K562 (cell line): ENCODE data around the gene SPRTN. TPM values are rescaled to one million over a fixed set of nuclear protein-coding genes. Genes with fewer than 3 reads are reported as not detected.

Source experiments
- CXXC5 ChIP-seq: fragments of 250-450 bp; sonication (Bioruptor Pico); IDR thresholded peaks from 2 replicates; pipeline ENCODE4 v1.8.0; 2022; ENCODE audit warnings: inconsistent platforms, mild to moderate bottlenecking, moderate library complexity
- ELF2 ChIP-seq: fragments of 250-450 bp; sonication (Bioruptor Pico); IDR thresholded peaks from 2 replicates; pipeline ENCODE4 v1.5.0; 2021; ENCODE audit warnings: mild to moderate bottlenecking
- GTF2A2 ChIP-seq: IDR thresholded peaks from 2 replicates; pipeline ENCODE4 v1.6.1; 2016; ENCODE audit warnings: mild to moderate bottlenecking, missing genetic modification characterization, missing compliant biosample characterization
- MEF2A ChIP-seq: IDR thresholded peaks from 2 replicates; pipeline ENCODE4 v1.6.1; 2011; ENCODE audit warnings: low read depth, mild to moderate bottlenecking, low read length, moderate library complexity; ENCODE audit not compliant: control insufficient read depth
- POU5F1 ChIP-seq: fragments of 150-350 bp; IDR thresholded peaks from 2 replicates; pipeline ENCODE4 v1.6.1; 2014; ENCODE audit warnings: borderline replicate concordance, low read length, low read depth, mild to moderate bottlenecking; ENCODE audit not compliant: partially characterized antibody
- RBM17 ChIP-seq: fragments of 200-400 bp; formaldehyde crosslinking; IDR thresholded peaks from 2 replicates; pipeline ENCODE4 v1.6.1; 2017; ENCODE audit warnings: low read depth, mild to moderate bottlenecking, low read length, borderline replicate concordance
- RFX7 ChIP-seq: fragments of 250-450 bp; sonication (Bioruptor Pico); IDR thresholded peaks from 2 replicates; pipeline ENCODE4 v1.5.1; 2021; ENCODE audit warnings: mild to moderate bottlenecking
- SAP30 ChIP-seq: fragments of 200-600 bp; sonication (generic); IDR thresholded peaks from 2 replicates; pipeline ENCODE4 v1.6.1; 2012; ENCODE audit warnings: borderline replicate concordance, low read depth, mild to moderate bottlenecking, moderate library complexity, low read length, control low read depth, inconsistent platforms; ENCODE audit not compliant: insufficient read depth, poor library complexity, severe bottlenecking
- SMC3 ChIP-seq: conservative IDR thresholded peaks from 2 replicates; pipeline ENCODE4 v1.6.1; 2011; ENCODE audit warnings: low read depth, low read length, improper control_type of control experiment; ENCODE audit not compliant: insufficient read depth
- SUPT5H ChIP-seq: fragments of 450-650 bp; IDR thresholded peaks from 2 replicates; pipeline ENCODE4 v1.6.1; 2016
- ZNF143 ChIP-seq: sonication (generic); formaldehyde crosslinking; IDR thresholded peaks from 2 replicates; pipeline ENCODE4 v1.9.0; 2022; ENCODE audit warnings: mild to moderate bottlenecking, missing genetic modification reagents
- ZNF282 ChIP-seq: sonication (generic); formaldehyde crosslinking; IDR thresholded peaks from 2 replicates; pipeline ENCODE4 v1.8.1; 2023; ENCODE audit warnings: missing genetic modification reagents
- polyA plus RNA-seq, 8 experiments: library from polyadenylated mRNA; depleted of rRNA in 4 of 8; stranded (reverse) in 5 of 8; unstranded in 3 of 8; fragments of >200 nt; fragmentation: Nextera tagmentation in 2 of 8; fragmentation: Illumina TruSeq in 1 of 8; extraction: Ambion mirVana in 2 of 8; extraction: Trizol in 1 of 8; gene quantifications; 2 replicates each; pipeline versions ENCODE4 v1.2.1 to v1.2.3, GENCODE V29; 2011 to 2014; ENCODE audit warnings: inconsistent platforms in 1 of 8, missing spikeins in 1 of 8
- total RNA-seq, 7 experiments: library from RNA; depleted of rRNA in 6 of 7; stranded (reverse); fragments of >200 nt in 6 of 7; fragmentation: Illumina TruSeq in 2 of 7; extraction: Trizol in 2 of 7; gene quantifications; 2 replicates each; pipeline versions ENCODE4 v1.2.1 to v1.2.3, GENCODE V29; 2011 to 2021; ENCODE audit warnings: low replicate concordance in 1 of 7
- TF ChIP-seq, protein P1 (sequence below): fragments of 250-450 bp; sonication (Bioruptor Pico); IDR thresholded peaks from 2 replicates; pipeline ENCODE4 v1.4.0; 2020
- TF ChIP-seq, protein P2 (sequence below): fragments of 250-450 bp; sonication (Bioruptor Pico); IDR thresholded peaks from 2 replicates; pipeline ENCODE4 v1.5.0; 2021
- TF ChIP-seq, protein P3 (sequence below): IDR thresholded peaks from 2 replicates; pipeline ENCODE4 v1.6.1; 2011; ENCODE audit warnings: borderline replicate concordance, low read depth, mild to moderate bottlenecking, moderate library complexity, low read length; ENCODE audit not compliant: insufficient read depth, poor library complexity, severe bottlenecking
- TF ChIP-seq, protein P4 (sequence below): fragments of 250-450 bp; sonication (Bioruptor Pico); IDR thresholded peaks from 2 replicates; pipeline ENCODE4 v1.4.0; 2020

Gene SPRTN
- total and polyA plus RNA-seq, 9 of the 15 experiments (the other 6 are each of a cell fraction or from before 2014, with no cell fraction given), result 8.1 to 32.5 (median 21.2) TPM

DNA sequence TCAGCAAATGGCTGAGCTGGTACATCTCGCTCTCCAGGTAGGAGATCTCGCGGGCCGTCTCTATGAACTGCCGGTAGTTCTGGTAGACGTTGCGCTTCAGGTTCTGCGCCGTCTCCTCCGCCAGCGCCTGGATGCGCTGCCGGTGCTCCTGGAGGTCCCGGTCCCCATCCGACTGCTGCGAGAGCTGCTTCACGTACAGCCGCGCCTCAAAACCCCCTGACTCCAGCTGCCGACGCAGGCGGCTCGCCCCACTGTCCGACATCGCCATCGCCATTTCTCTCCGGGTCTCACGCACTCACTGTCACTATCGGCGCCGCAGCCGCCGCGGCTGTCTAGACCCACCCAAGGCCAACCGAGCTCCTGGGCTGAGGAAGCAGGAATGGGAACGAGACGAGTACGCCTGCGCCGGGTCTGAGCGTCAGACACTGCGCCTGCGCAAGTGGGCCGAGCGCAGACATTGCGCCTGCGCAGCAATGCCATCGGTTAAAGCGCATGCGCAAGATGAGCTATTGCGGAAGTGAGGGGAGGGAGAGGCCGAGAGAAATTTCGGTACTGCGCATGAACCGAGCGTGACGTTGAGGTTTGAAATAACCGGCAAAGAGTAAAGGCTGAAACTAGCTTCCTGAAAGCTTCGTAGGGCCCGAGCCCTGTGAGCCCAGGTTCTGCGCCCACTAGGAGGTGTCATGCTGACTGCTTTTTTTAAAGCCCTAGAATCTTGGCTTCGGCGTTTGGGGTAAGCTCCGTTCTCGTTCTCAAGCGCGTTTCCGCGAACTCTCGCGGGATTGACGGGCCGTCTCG is 422 bp upstream of the SPRTN start, which contains the start of gene EXOC8 (continued):
- TF ChIP-seq, protein P1, sequence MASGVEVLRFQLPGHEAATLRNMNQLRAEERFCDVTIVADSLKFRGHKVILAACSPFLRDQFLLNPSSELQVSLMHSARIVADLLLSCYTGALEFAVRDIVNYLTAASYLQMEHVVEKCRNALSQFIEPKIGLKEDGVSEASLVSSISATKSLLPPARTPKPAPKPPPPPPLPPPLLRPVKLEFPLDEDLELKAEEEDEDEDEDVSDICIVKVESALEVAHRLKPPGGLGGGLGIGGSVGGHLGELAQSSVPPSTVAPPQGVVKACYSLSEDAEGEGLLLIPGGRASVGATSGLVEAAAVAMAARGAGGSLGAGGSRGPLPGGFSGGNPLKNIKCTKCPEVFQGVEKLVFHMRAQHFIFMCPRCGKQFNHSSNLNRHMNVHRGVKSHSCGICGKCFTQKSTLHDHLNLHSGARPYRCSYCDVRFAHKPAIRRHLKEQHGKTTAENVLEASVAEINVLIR (CRISPR knock-in tag), result peak; percentile 69
- TF ChIP-seq RBM17 (no peak), POU5F1 (peak; percentile 100), SAP30 (peak; percentile 95), MEF2A (no peak), ELF2 (peak; percentile 99), ZNF143 (CRISPR knock-in tag) (0 out of 2 replicates have a peak, but pooled peaks have one; percentile 23), SMC3 (no peak), GTF2A2 (tag) (no peak), ZNF282 (CRISPR knock-in tag) (no peak), CXXC5 (CRISPR knock-in tag) (peak; percentile 84), SUPT5H (peak; percentile 90), RFX7 (CRISPR knock-in tag) (no peak)
- TF ChIP-seq, protein P2, sequence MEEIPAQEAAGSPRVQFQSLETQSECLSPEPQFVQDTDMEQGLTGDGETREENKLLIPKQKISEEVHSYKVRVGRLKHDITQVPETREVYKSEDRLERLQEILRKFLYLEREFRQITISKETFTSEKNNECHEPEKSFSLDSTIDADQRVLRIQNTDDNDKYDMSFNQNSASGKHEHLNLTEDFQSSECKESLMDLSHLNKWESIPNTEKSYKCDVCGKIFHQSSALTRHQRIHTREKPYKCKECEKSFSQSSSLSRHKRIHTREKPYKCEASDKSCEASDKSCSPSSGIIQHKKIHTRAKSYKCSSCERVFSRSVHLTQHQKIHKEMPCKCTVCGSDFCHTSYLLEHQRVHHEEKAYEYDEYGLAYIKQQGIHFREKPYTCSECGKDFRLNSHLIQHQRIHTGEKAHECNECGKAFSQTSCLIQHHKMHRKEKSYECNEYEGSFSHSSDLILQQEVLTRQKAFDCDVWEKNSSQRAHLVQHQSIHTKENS (CRISPR knock-in tag), result no peak
- TF ChIP-seq, protein P3, sequence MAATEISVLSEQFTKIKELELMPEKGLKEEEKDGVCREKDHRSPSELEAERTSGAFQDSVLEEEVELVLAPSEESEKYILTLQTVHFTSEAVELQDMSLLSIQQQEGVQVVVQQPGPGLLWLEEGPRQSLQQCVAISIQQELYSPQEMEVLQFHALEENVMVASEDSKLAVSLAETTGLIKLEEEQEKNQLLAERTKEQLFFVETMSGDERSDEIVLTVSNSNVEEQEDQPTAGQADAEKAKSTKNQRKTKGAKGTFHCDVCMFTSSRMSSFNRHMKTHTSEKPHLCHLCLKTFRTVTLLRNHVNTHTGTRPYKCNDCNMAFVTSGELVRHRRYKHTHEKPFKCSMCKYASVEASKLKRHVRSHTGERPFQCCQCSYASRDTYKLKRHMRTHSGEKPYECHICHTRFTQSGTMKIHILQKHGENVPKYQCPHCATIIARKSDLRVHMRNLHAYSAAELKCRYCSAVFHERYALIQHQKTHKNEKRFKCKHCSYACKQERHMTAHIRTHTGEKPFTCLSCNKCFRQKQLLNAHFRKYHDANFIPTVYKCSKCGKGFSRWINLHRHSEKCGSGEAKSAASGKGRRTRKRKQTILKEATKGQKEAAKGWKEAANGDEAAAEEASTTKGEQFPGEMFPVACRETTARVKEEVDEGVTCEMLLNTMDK, result no peak
- TF ChIP-seq, protein P4, sequence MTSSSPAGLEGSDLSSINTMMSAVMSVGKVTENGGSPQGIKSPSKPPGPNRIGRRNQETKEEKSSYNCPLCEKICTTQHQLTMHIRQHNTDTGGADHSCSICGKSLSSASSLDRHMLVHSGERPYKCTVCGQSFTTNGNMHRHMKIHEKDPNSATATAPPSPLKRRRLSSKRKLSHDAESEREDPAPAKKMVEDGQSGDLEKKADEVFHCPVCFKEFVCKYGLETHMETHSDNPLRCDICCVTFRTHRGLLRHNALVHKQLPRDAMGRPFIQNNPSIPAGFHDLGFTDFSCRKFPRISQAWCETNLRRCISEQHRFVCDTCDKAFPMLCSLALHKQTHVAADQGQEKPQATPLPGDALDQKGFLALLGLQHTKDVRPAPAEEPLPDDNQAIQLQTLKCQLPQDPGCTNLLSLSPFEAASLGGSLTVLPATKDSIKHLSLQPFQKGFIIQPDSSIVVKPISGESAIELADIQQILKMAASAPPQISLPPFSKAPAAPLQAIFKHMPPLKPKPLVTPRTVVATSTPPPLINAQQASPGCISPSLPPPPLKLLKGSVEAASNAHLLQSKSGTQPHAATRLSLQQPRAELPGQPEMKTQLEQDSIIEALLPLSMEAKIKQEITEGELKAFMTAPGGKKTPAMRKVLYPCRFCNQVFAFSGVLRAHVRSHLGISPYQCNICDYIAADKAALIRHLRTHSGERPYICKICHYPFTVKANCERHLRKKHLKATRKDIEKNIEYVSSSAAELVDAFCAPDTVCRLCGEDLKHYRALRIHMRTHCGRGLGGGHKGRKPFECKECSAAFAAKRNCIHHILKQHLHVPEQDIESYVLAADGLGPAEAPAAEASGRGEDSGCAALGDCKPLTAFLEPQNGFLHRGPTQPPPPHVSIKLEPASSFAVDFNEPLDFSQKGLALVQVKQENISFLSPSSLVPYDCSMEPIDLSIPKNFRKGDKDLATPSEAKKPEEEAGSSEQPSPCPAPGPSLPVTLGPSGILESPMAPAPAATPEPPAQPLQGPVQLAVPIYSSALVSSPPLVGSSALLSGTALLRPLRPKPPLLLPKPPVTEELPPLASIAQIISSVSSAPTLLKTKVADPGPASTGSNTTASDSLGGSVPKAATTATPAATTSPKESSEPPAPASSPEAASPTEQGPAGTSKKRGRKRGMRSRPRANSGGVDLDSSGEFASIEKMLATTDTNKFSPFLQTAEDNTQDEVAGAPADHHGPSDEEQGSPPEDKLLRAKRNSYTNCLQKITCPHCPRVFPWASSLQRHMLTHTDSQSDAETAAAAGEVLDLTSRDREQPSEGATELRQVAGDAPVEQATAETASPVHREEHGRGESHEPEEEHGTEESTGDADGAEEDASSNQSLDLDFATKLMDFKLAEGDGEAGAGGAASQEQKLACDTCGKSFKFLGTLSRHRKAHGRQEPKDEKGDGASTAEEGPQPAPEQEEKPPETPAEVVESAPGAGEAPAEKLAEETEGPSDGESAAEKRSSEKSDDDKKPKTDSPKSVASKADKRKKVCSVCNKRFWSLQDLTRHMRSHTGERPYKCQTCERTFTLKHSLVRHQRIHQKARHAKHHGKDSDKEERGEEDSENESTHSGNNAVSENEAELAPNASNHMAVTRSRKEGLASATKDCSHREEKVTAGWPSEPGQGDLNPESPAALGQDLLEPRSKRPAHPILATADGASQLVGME, result peak; percentile 88; the same call in 1 of the 2 replicates
